GM19043 (cell line): ENCODE results near the gene LCA5L.

ENCODE experiments used
- ATAC-seq: cut with Tn5 transposase; IDR thresholded peaks from one replicate; pipeline ENCODE4 v1.9.1; 2021; ENCODE audit warnings: low read depth; ENCODE audit not compliant: unreplicated experiment

LCA5L gene

DNA sequence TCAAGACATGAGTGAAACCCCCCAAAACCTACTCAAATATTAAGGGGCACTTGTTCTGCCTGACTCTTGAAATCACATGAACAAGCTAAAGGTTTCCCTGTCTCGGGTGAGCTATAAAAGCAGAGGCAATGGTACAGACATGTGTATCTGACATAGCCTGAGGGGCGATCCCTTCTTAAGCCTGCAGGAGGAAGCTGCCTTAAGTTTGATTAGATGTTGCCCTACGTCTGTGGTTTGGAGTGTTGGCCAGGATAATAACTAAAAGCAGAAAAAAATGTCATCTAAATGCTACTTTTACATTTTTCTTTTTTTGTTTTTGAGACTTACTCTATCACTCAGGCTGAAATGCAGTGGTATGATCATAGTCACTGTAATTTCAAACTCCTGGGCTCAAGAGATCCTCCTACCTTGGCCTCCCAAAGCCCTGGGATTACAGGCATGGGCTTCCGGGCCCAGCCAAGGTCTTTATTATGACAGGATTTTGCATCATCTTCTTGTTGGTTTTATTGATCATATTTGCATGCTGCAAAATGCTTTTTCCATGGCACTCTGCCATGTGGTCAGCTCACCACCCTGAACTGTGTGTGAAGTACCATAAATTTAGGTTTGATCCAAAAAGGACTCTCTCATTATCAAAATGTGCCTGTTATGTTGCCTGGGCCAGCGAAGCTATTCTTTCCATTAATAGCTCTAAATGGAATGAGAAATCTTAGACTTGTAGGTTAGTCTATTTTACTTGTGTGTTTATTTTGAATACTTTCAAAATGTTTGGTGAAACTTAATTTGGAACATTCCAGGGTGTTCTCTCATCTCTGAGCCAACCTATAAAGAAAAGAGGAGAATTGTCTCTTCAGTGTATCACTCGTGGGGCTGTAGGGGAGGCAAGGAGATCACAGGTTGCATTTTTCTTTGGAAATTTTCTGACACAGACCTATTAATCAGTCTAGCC, 81.7 kb downstream of the LCA5L start:
- no peak for ATAC-seq

DNA sequence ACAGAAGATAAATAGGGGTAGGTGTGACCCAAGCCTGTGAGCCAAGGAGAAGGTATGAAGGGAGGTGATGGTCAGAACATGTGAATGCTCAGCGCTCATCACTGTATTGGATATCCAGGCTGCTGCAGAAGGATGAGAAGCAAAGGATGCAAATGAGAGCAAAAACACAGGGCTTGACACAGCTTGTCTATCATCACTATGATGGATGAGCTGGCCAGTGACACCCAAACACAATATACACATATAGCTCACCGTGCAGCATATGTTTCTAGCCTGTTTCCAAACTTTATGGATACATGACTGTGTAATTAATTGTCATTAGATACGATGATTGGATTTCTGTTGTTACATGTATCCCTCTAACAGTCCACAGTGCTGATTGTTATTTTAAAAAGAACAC, 82.8 kb downstream of the LCA5L start:
- ATAC-seq, result no peak

- ATAC-seq, result no peak
Observed at GRCh38 chr21:39359382-39359781, 86.2 kb downstream of the LCA5L start.
